ENCODE data around the gene RERE.

The RERE gene

GRCh38 chr1:8357329-8358101 lies 459.9 kb downstream of the RERE start:
- no peak for DNase-seq (ENCODE audit: low read depth in 4 of 4, low spot score in 1 of 4)

- no peak for DNase-seq (ENCODE audit: low read depth in 4 of 4, low spot score in 1 of 4)
Observed at GRCh38 chr1:8356256-8357209, 460.9 kb downstream of the RERE start.

GRCh38 chr1:8355439-8356255 lies 461.8 kb downstream of the RERE start:
- no peak for DNase-seq (ENCODE audit: low read depth in 4 of 4, low spot score in 1 of 4)

- no peak for DNase-seq (ENCODE audit: low read depth in 4 of 4, low spot score in 1 of 4)
Observed at GRCh38 chr1:8354038-8354437, 463.4 kb downstream of the RERE start.

- no peak for DNase-seq (ENCODE audit: low read depth in 4 of 4, low spot score in 1 of 4)
Observed at GRCh38 chr1:8352886-8353785, 464.3 kb downstream of the RERE start.

GRCh38 chr1:8352471-8352845 lies 465.0 kb downstream of the RERE start:
- no peak for DNase-seq (ENCODE audit: low read depth in 4 of 4, low spot score in 1 of 4)

GRCh38 chr1:8351693-8352470 lies 465.6 kb downstream of the RERE start:
- no peak for DNase-seq (ENCODE audit: low read depth in 4 of 4, low spot score in 1 of 4)

GRCh38 chr1:8350914-8351684 lies 466.3 kb downstream of the RERE start:
- DNase-seq (ENCODE audit: low read depth in 4 of 4, low spot score in 1 of 4): no peak

GRCh38 chr1:8349961-8350360 lies 467.5 kb downstream of the RERE start:
- DNase-seq (ENCODE audit: low read depth in 4 of 4, low spot score in 1 of 4): no peak

GRCh38 chr1:8349473-8349865 lies 468.0 kb downstream of the RERE start:
- no peak for DNase-seq (ENCODE audit: low read depth in 4 of 4, low spot score in 1 of 4)

- DNase-seq (ENCODE audit: low read depth in 4 of 4, low spot score in 1 of 4): peak; percentile 42 to 64 (median 50)
Observed at GRCh38 chr1:8348777-8349472, 468.5 kb downstream of the RERE start.

- DNase-seq (ENCODE audit: low read depth in 4 of 4, low spot score in 1 of 4): no peak
Observed at GRCh38 chr1:8348047-8348776, 469.2 kb downstream of the RERE start.

GRCh38 chr1:8347635-8348034 lies 469.8 kb downstream of the RERE start:
- DNase-seq (ENCODE audit: low read depth in 4 of 4, low spot score in 1 of 4): no peak

- DNase-seq (ENCODE audit: low read depth in 4 of 4, low spot score in 1 of 4): no peak
Observed at GRCh38 chr1:8345621-8346415, 471.6 kb downstream of the RERE start.

GRCh38 chr1:8344893-8345507 lies 472.4 kb downstream of the RERE start:
- no peak for DNase-seq (ENCODE audit: low read depth in 4 of 4, low spot score in 1 of 4)

GRCh38 chr1:8343464-8344001 lies 473.9 kb downstream of the RERE start:
- no peak for DNase-seq (ENCODE audit: low read depth in 4 of 4, low spot score in 1 of 4)
